Measurements from ENCODE around the gene SHPK. TPM values are rescaled to one million over a fixed set of nuclear protein-coding genes. Genes with fewer than 3 reads are reported as not detected.

The SHPK gene
- polyA plus RNA-seq, 3 donors = 12.1 to 15.7 (median 12.6) TPM

DNA sequence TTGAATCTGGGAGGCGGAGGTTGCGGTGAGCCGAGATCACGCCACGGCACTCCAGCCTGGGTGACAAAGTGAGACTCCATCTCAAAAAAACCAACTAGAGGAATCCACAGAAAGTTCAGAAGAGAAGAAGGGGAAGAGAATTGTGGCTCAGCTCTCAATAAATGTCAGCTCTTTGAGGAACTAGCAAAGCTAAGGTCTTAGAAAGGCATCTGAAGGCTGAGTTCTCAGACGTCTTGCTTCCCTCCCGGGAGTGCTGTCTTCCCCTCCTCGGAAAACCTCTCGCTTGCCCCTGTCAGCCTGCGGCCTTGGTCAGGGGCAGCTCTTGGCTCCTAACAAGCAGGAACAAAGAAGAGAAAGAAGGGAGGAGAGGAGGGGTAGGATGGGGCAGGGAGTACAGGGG, 5.3 kb downstream of the SHPK start:
- no peak for DNase-seq (ENCODE audit: low read depth in 3 of 3, low spot score in 2 of 3)

DNA sequence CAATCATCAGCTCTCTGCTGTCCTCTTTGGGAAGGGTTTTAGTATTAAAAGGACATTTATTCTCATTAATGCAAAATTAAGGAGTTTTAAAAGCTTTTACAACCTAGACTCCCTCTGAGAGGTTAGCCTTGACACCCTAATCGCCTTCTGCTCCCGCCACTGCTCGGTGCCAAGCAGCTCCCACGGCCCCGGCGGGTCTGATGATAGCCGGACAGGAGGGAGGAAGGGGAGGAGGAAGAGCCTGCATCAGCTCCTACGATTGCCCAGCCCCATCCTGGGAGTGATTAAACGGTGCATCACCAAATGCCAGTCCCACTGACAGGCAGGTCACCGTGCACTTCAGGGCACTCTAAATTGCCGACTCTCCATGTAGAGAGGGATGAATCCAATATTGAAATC, 8.3 kb downstream of the SHPK start:
- DNase-seq (ENCODE audit: low read depth in 3 of 3, low spot score in 2 of 3) = no peak

DNA sequence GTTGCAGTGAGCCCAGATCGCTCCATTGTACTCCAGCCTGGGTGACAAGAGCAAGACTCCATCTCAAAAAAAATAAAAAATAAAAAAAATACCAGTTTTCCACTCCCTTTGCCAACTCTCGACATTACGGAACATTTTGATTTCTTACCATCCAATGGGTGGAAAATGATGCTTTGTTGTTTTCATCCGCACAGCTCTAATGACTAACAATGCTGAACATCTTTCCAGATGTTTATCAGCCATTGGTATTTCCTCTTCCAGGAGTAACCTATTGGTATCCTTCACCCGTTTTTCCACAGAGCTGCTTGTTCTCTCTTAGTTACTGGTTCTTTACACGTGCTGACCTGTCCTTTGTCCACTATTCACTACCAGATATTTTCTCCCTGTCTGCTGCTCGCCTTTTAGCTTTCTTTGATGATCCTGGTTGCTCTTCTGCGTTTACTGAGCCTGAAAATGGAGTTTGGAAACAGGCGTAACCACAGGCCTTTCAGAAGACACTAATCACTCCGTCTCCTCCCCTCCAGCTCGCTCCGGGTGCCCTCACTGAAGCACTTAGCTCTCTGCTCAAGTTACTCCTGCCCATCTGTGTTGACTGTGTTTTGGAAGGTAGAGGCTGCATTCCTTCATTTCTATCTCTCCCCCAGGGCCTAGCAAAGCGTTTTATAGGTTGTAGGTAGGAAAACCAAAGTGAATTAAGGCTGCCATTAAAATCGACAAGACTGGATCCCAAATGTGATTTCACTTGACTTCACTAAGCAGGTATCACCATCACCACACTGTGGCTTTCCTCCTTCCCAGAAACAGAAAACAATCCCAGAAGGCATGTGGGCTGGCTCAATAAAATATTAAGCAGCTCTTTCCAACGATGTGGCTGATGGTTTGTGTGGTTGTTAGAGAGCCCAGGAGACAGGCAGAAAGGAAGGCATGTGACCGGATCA, 8.9 kb downstream of the SHPK start:
- no peak for DNase-seq (ENCODE audit: low read depth in 3 of 3, low spot score in 2 of 3)

DNA sequence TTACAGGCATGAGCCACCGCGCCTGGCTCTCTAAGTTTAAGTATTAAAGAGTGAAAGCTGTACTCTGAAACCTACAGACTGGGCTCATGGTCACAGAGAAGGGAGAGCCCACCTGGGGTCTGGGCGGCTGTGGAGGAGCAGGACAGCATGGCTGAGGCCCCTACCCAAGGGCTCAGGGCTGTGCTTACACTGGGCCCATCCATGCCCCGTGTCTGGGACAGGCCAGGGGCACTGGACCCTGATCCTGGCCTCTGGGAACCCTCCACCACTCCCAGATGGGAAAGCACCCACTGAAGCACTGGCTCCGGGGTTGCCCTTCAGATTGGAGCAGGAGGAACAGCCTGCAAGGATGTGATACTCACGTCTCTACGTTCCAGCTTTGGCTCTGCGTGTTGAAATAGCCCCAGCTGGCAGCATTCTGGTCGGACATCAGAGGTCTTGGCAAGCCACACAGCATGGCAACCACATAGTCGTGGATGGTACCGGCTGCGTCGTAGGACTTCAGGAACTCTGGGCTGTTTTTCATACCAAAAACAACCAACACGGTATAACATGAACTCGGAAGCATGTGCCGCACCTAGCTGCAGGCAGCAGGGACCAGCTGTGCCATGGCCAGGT, 13.0 kb downstream of the SHPK start:
- no peak for DNase-seq (ENCODE audit: low read depth in 3 of 3, low spot score in 2 of 3)

DNA sequence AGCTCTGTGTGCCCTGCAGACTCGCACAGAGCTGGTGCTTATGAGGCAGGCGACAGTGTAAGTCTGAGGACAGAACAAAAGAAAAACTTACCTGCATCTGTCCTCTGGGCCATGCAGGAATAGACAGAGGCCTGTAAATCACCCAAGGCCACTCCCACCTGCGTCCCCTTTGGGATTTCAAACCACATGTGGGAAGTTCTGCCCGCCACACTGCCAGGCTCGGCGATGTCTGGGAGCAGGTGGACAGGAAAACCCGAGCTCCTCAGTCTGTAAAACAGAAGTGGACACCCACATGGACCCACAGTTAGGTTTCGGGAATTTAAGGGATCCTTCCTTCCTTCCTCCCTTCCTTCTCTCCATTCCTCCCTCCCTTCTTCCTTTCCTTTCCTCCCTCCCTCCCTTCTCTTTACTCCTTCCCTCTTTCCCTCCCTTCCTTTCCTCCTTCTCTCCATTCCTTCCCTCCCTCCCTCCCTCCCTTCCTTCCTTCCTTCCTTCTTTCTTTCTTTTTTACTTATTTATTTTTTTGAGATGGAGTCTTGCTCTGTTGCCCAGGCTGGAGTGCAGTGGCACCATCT, 14.8 kb downstream of the SHPK start:
- DNase-seq (ENCODE audit: low read depth in 3 of 3, low spot score in 2 of 3) = no peak

DNA sequence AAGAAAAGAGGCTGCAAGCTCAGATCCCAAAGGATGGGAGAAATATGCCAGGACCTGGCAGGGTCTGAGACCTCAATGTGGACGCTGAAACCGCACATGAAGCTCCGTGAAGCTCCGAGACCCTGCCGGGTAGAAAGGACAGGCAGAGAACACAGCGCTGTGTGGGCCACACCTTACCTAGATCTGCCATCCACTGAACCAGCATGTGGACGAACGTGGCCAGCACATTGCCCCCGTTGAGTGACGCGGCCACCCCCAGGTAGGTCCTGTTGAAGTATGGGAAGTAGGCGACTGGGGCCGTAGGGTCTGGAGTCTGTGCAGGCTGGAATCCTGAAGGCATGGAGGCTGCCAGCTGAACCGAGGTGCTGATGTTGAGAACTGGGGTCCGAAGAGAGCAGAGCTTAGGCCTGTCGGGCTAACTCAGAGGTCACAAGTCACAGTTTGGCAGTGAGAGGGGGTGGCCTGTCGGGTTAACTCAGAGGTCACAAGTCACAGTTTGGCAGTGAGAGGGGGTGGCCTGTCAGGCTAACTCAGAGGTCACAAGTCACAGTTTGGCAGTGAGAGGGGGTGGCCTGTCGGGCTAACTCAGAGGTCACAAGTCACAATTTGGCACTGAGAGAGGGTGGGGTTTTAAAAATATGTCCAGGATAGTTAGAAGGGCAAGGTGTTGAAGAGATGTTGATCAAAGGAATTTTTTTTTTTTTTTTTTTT, 20.7 kb downstream of the SHPK start:
- no peak for DNase-seq (ENCODE audit: low read depth in 3 of 3, low spot score in 2 of 3)

DNA sequence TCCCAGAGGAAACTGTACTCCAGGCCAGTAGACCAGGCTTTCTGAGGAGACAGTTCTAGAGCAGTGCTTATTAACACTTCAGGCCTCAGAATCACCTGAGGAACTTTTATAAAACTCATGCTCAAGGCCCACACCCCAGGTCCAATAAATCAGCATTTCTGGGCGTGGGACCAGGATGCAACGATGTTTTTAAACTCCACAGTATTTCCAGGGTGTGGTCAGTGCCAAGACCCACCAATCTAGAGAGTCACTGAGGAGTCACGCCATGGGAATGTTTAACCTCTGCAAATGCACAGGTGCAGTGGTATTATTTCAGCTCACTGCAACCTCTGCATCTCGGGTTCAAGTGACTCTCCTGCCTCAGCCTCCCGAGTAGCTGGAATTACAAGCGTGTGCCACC, 22.9 kb downstream of the SHPK start:
- no peak for DNase-seq (ENCODE audit: low read depth in 3 of 3, low spot score in 2 of 3)

DNA sequence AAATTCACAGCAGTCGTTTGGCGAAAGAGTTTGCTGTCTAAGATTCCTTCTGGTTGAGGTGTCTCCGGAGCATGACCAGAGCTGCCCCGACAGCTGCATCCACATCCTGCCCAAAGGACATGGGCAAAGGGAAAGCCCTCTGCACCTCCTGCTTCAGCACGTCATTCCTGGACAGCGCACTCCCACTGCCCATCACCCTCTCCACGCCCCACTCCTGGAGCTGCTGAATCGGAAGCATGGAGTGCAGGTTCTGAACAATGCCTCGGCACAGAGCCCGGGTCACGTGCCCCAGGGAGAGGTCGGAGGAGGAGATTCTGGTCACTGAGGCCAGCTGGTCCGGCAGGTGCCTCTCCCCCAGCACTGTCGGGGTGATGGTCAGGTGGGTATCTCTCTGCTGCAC, 25.5 kb downstream of the SHPK start:
- no peak for DNase-seq (ENCODE audit: low read depth in 3 of 3, low spot score in 2 of 3)

DNA sequence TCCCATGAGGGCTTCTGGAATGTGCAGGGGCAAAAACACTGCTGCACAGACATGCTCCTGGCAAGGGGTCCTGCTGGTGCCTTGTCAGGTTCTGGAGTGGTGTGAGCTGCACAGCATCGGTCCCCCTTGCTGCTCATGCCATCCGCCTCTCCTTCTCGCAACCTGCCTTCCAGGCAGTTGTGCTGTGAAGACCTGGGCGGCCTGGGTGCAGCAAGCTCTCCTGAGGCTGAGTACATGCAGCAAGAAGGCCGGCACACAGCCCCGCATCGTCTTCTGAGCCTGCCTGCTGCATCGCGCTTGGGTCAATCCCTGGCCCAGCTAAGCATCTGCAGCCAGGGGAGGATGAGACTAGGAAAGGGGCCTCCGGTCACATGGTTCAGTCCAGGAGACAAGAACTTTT, 26.4 kb downstream of the SHPK start:
- DNase-seq (ENCODE audit: low read depth in 3 of 3, low spot score in 2 of 3) = no peak

DNA sequence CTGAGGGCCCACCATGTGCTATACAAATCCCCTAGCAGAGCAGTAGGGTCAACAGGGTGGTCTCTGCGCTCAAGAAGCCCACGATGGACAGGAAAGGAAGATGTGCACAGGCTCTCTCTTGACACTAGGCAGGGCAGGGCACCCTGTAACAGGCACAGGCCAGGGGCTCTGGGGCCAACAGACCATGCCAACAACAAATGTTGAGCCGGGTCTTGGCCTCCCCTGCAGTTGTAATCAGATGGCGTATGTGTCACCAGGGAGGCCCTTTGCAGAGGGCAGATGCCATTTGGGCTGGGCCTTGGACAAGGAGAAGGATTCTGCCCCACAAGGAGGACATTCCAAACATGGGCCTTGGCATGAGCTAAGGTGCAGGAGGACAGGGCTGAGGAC, 32.2 kb downstream of the SHPK start:
- no peak for DNase-seq (ENCODE audit: low read depth in 3 of 3, low spot score in 2 of 3)

DNA sequence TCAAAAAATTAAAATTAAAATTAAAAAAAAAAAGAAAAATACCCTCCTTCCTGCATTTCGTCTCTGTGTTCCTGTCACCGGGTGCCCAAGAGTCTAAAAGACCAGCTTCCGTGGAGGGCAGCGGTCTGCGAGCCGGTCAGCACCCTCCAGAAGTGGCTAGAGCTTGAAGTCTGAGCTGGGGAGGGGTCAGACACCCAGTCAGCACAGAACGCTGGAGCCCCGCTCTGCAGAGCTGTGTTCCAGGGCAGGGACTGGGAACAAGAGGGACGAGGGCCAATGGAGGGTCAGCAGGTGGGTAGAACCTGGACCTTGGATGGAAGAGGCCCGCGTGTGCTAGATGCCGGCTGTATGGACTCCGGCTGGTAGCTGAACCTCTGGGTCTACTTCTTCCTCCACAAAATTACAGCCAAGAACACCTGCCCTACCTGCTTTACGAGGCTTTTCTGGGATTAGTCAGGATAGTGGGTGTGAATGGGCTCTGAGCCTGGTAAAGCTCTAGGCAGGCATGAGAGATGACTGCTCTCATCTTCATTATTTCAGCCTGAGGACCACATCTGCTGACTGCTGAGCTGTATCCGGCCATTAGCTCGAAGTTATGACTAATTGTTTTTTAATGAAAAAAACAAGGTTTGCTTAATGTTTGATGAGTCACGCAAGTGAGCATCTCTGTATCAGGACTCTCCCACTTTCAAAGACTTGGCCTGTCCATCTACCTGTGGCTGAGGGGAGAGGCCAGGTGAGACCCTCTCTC, 32.8 kb downstream of the SHPK start:
- no peak for DNase-seq (ENCODE audit: low read depth in 3 of 3, low spot score in 2 of 3)

DNA sequence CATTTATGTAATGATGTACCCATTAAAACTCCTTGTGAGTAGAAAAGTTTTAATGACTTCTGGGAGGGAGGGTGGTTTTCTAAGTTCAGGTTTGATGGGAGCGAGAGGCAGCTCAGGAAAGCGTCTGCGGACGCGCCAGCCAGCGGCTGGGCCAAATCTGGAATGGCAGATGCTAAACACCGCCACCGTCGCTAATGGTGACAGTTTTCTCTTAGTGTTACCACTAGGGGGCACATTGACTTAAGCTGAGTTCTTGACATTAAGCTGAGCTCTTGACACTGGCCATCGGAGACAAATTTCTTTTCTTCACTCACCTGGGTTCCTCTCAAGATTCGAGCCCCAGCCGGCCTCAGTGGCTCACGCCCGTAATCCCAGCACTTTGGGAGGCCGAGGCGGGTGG, 33.6 kb downstream of the SHPK start:
- DNase-seq (ENCODE audit: low read depth in 3 of 3, low spot score in 2 of 3) = peak in 1 of 3 donors; percentile 19

DNA sequence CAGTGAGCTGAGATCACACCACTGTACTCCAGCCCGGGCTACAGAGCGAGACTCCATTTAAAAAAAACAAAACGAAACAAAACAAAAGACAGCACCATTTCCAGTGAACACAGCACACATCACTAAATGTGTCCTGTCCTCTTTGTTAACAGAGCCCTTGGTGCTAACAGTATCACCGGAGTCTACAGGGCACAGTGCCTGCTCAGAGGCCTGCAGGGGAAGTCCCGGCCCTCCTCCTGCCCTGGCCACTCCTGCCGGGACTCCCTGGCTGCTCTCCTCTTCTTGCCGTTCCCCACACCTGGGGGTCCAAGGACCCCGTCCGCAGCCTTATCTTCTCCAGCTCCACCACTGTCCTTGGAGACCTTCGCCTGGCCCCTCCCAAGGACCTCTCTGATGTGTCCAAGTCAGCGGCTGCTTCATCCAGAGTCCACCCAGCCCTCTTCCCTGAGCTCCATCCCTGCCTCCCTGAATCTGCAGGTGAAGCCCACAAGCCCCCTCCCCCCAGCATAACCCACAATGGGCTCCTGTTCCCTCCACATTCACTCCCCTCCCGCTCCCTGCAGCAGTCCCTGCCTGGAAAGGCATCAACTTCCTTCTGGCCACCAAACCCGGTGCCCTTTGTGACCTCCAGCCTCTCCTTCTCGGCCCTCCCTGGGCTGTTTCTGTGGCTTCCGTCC, 35.4 kb downstream of the SHPK start:
- no peak for DNase-seq (ENCODE audit: low read depth in 3 of 3, low spot score in 2 of 3)

DNA sequence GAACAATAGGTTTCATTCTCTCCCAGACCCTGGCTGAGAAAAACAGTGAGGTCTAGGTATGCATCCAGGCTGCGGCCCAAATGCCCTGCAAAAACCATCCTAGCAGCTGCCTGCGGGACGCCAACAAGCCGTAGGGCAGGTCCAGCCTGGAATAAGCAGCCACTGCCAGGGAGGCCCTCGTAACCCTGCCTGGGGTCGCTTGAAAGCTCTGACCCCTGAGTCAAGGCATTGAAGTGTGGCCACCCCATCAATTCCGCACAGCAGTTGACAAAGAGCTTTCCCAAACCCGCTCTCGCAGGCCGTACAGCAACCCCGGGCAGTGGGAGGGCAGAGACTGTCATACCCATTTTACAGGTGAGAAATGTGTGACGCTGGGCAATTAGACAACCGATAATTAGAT, 38.0 kb downstream of the SHPK start:
- no peak for DNase-seq (ENCODE audit: low read depth in 3 of 3, low spot score in 2 of 3)

DNA sequence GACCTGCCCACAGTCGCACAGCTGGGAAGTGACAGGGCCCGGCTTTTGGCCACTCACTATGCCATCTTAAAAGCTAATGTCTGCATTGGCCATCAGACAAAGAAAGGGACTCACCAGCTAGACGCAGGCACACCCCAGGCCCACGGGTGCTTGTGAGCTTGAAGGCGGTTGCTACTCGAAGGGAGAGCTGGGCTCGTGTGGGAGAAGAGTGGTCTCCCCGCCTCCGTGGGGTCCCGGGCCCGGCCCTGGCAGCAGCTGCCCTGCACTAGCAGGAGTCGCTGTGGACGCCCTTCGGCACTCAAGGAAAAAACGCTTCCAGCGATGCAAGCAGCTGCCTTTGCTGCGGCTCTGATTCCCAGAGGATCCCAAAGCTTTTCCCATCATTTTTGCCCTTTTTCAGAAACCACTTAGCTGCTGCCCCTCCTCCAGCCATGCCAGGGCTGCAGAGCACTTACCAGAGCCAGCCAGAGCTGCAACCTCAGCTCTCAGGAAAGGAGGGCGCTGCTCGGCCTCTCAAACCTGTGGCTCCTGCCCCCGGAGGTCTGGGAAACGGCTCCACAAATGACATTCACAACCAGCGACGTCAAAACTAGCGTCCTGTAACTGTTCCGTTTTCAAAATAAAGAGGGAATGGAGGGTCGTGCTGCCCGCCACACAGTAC, 39.1 kb downstream of the SHPK start:
- DNase-seq (ENCODE audit: low read depth in 3 of 3, low spot score in 2 of 3) = no peak

DNA sequence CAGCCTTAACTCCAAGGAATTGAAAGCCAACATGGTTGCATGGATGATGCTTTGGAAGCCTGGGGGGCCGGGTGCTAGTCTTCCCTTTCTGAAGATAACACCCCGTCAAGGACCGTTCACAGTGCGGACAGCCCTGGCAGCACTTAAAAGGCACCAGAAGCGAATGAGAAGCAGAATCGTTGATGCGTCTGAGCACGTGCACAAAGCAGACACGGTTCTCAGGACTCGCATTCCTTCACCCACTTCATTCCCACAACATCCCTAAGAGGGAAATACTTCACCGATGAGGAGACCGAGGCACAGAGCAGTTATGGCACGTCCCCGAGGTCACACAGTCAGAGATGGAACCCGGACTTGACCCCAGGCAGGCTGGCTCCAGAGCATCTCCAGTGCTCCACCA, 41.1 kb downstream of the SHPK start:
- no peak for DNase-seq (ENCODE audit: low read depth in 3 of 3, low spot score in 2 of 3)

DNA sequence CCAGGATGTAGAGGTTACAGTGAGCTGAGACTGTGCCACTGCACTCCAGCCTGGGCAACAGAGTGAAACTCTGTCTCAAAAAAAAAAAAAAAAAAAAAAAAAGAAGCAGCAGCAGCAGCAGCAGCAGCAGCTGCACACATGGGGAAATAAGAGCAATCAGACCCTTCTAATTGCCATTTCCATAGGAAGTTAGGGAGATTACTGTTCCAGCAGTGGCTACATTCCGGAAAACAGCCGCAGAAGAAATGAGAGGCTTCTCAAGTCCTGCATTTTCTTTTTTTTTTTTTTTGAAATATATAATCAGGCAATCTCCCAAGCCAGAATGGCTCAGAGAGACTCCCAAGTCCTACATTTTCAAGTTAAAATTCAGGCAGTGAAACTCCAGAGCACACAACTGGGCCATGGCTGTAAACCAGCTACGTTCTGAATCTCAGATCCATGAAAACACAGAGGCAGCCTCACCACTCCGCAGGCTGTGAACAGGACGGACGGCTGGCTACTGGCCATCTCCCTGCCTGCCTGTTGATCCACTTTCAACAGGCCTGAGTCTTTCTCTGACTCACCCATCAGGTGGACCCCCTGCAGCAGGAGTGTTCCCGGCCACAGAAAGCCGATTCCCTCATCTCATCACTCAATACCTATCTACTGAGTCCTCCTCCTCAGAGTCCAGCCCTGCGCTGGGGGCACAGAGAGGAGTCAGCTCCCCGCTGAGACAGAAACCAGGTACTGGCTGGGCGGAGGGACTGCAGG, 41.8 kb downstream of the SHPK start:
- DNase-seq (ENCODE audit: low read depth in 3 of 3, low spot score in 2 of 3) = no peak

DNA sequence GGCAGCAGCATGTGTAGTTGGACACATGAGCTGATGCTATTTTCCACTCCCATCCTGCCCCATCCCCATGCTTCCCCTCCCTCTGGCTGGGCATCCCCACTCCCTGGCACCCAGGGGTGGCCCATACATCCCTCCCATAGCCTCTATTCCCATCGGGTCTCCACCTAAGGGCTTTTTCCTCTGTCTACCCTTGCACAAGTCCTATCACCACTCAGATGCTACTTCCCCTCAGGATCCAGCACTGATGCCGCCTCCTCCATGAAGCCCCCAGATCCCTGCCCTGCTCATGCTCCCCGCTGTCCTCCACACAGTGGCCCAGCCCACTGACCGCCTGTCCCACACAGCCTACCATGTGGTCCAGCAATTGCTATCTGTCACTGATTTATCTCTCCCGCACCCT, 42.7 kb downstream of the SHPK start:
- no peak for DNase-seq (ENCODE audit: low read depth in 3 of 3, low spot score in 2 of 3)
